HEK293 (cell line): ENCODE measurements around the gene PFKFB1.

Experiments used
- CTCF ChIA-PET: fragments of 350-600 bp; formaldehyde crosslinking; extraction: SDS; loops from one replicate; lab custom pipeline; 2021; ENCODE audit warnings: antibody characterized with exemption; lab: Yijun Ruan, JAX
- POLR2A ChIA-PET: fragments of 300-600 bp; formaldehyde crosslinking; extraction: SDS; loops from one replicate; lab custom pipeline; 2020; ENCODE audit warnings: antibody characterized with exemption, inconsistent platforms; lab: Yijun Ruan, JAX
- H3K27ac ChIP-seq: fragments of 200-500 bp; sonication (Bioruptor generic); 2 replicates; pipeline ENCODE4 v1.5.1; 2014; ENCODE audit warnings: low read depth, low read length, control low read depth, inconsistent platforms; ENCODE audit errors: extremely low read depth
- H3K36me3 ChIP-seq, 2 experiments: fragments of 200-500 bp in 1 of 2; sonication (Bioruptor generic) in 1 of 2; 1 replicate in 1 of 2; 2 replicates in 1 of 2; pipeline ENCODE4 v1.5.1; 2014 to 2017; ENCODE audit warnings: inconsistent platforms in 2 of 2, low read length in 2 of 2; ENCODE audit not compliant: control insufficient read depth in 2 of 2, insufficient read depth in 1 of 2
- H3K4me1 ChIP-seq: fragments of 200-500 bp; sonication (Bioruptor generic); 2 replicates; pipeline ENCODE4 v1.5.1; 2014; ENCODE audit warnings: mild to moderate bottlenecking, low read length, inconsistent platforms; ENCODE audit not compliant: control insufficient read depth, insufficient read depth
- H3K4me3 ChIP-seq: 2 replicates; pipeline ENCODE4 v1.5.1; 2011; ENCODE audit warnings: low read depth, mild to moderate bottlenecking, control low read depth, low read length, moderate library complexity
- H3K9me3 ChIP-seq: fragments of 200-500 bp; sonication (Bioruptor generic); 2 replicates; pipeline ENCODE4 v1.5.1; 2014; ENCODE audit warnings: low read depth, low read length, inconsistent platforms; ENCODE audit not compliant: control insufficient read depth, insufficient read depth
- GLI4 ChIP-seq: fragments of 450-650 bp; formaldehyde crosslinking; IDR thresholded peaks from 2 replicates; pipeline ENCODE4 v1.5.1; 2016; ENCODE audit warnings: missing biosample characterization, missing genetic modification characterization
- ZBTB1 ChIP-seq: fragments of 450-650 bp; formaldehyde crosslinking; IDR thresholded peaks from 2 replicates; pipeline ENCODE4 v1.5.1; 2016; ENCODE audit warnings: missing biosample characterization, missing genetic modification characterization
- ZBTB20 ChIP-seq: fragments of 450-650 bp; formaldehyde crosslinking; IDR thresholded peaks from 2 replicates; pipeline ENCODE4 v1.5.1; 2016; ENCODE audit warnings: missing biosample characterization, missing genetic modification characterization
- ZNF157 ChIP-seq: fragments of 450-650 bp; formaldehyde crosslinking; IDR thresholded peaks from 2 replicates; pipeline ENCODE4 v1.5.1; 2016; ENCODE audit warnings: missing biosample characterization, missing genetic modification characterization
- ZNF223 ChIP-seq: fragments of 450-650 bp; formaldehyde crosslinking; IDR thresholded peaks from 2 replicates; pipeline ENCODE4 v1.5.1; 2016; ENCODE audit warnings: missing biosample characterization, missing genetic modification characterization
- ZNF560 ChIP-seq: fragments of 450-650 bp; formaldehyde crosslinking; IDR thresholded peaks from 2 replicates; pipeline ENCODE4 v1.5.1; 2017; ENCODE audit warnings: missing biosample characterization, missing genetic modification characterization, borderline replicate concordance
- ZNF621 ChIP-seq: fragments of 450-650 bp; formaldehyde crosslinking; IDR thresholded peaks from 2 replicates; pipeline ENCODE4 v1.5.1; 2017; ENCODE audit warnings: missing biosample characterization, missing genetic modification characterization
- ZNF623 ChIP-seq: fragments of 450-650 bp; formaldehyde crosslinking; IDR thresholded peaks from 2 replicates; pipeline ENCODE4 v1.5.1; 2016; ENCODE audit warnings: missing biosample characterization, missing genetic modification characterization
- ZNF654 ChIP-seq: fragments of 450-650 bp; formaldehyde crosslinking; IDR thresholded peaks from 2 replicates; pipeline ENCODE4 v1.5.1; 2016; ENCODE audit warnings: low read depth, missing biosample characterization, missing genetic modification characterization
- ZXDB ChIP-seq: fragments of 450-650 bp; formaldehyde crosslinking; IDR thresholded peaks from 2 replicates; pipeline ENCODE4 v1.5.1; 2016; ENCODE audit warnings: missing biosample characterization, missing genetic modification characterization
- TF ChIP-seq, protein P1 (sequence below): fragments of 450-650 bp; formaldehyde crosslinking; IDR thresholded peaks from 2 replicates; pipeline ENCODE4 v1.5.1; 2016; ENCODE audit warnings: missing biosample characterization, missing genetic modification characterization
- TF ChIP-seq, protein P2 (sequence below): fragments of 450-650 bp; formaldehyde crosslinking; IDR thresholded peaks from 2 replicates; pipeline ENCODE4 v1.5.1; 2016; ENCODE audit warnings: missing biosample characterization, missing genetic modification characterization
- TF ChIP-seq, protein P3 (sequence below): IDR thresholded peaks from 2 replicates; pipeline ENCODE4 v1.6.1; 2011; ENCODE audit warnings: mild to moderate bottlenecking, low read depth, low read length, borderline replicate concordance
- TF ChIP-seq, protein P4 (sequence below): fragments of 450-650 bp; formaldehyde crosslinking; IDR thresholded peaks from 2 replicates; pipeline ENCODE4 v1.5.0; 2017; ENCODE audit warnings: missing biosample characterization, missing genetic modification characterization, borderline replicate concordance
- TF ChIP-seq, protein P5 (sequence below): fragments of 450-650 bp; formaldehyde crosslinking; IDR thresholded peaks from 2 replicates; pipeline ENCODE4 v1.5.1; 2016; ENCODE audit warnings: missing biosample characterization, missing genetic modification characterization
- TF ChIP-seq, protein P6 (sequence below): fragments of 450-650 bp; formaldehyde crosslinking; conservative IDR thresholded peaks from 2 replicates; pipeline ENCODE4 v1.5.1; 2016; ENCODE audit warnings: low read depth, missing biosample characterization, missing genetic modification characterization

The PFKFB1 gene

DNA sequence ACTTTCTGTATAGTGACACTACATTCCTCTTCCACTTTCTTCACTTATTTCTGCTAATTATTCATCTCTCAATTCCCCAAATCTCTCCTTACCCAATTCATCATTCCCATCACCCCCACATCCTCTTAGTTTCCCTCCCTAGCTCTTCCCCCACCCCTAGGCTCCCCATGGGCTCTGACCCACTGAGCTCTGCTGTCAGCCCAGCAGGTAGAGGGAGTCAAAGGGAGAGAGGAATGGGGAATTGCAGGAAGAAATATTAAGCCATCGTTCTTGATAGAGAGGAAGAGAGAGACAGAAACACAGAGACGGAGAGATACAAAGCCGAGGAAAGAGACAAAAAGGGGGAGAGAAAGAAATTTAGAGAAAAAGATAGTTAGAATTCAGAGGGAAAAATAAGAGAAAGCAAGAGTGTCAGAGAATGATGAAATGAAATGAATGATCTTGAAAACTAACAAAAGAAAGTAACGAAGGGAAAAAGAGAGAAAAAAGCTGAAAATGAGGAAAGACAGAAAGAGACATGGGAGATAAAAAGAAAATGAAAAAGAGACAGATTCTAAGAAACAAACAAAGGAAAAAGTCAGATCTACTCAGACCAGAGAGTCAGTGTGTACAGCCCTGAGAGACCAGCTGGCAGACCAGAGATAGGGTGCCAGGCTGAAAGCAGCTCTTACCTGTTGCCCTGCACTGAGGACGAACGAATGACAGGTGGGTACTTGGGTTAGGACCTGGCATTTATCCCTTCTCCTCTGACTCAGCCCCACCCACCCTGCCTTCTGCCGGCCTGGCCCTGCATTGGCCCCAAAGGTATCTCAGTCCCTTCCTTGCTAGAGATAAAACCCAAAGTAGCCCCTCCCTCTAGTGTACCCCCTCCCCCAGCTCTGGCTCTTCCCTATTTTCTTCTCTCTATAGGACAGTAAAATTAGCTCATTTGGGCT is 36.5 kb upstream of the PFKFB1 start, which contains the start of gene ALAS2:
TSS of gene ALAS2 (minus strand) at position 707 of the 935 bp plus-strand sequence. CDS start 4,977 bp downstream, outside the sequence.
- POLR2A ChIA-PET: interaction anchor here (0.8 kb wide), 1 partner anchor 30 kb away, joined by 3 read pairs; the partner anchor contains the start of gene APEX2
- no peaks in the 10 kb centered on the region for H3K9me3 ChIP-seq
- TF ChIP-seq ZNF623 (tag by site-specific recombination): no peak
- TF ChIP-seq GLI4 (tag by site-specific recombination): no peak
- no peak for TF ChIP-seq ZNF157 (tag by site-specific recombination)
- TF ChIP-seq, protein P1, sequence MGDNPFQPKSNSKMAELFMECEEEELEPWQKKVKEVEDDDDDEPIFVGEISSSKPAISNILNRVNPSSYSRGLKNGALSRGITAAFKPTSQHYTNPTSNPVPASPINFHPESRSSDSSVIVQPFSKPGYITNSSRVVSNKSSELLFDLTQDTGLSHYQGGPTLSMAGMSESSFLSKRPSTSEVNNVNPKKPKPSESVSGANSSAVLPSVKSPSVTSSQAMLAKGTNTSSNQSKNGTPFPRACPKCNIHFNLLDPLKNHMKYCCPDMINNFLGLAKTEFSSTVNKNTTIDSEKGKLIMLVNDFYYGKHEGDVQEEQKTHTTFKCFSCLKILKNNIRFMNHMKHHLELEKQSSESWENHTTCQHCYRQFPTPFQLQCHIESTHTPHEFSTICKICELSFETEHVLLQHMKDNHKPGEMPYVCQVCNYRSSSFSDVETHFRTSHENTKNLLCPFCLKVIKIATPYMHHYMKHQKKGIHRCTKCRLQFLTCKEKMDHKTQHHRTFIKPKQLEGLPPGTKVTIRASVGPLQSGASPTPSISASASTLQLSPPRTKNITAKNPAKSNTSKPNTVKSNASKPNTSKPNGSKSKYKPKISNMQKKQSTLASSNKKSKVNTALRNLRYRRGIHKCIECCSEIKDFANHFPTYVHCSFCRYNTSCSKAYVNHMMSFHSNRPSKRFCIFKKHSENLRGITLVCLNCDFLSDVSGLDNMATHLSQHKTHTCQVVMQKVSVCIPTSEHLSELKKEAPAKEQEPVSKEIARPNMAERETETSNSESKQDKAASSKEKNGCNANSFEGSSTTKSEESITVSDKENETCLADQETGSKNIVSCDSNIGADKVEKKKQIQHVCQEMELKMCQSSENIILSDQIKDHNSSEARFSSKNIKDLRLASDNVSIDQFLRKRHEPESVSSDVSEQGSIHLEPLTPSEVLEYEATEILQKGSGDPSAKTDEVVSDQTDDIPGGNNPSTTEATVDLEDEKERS (tag by site-specific recombination): no peak
- TF ChIP-seq ZXDB: no peak
- TF ChIP-seq, protein P2, sequence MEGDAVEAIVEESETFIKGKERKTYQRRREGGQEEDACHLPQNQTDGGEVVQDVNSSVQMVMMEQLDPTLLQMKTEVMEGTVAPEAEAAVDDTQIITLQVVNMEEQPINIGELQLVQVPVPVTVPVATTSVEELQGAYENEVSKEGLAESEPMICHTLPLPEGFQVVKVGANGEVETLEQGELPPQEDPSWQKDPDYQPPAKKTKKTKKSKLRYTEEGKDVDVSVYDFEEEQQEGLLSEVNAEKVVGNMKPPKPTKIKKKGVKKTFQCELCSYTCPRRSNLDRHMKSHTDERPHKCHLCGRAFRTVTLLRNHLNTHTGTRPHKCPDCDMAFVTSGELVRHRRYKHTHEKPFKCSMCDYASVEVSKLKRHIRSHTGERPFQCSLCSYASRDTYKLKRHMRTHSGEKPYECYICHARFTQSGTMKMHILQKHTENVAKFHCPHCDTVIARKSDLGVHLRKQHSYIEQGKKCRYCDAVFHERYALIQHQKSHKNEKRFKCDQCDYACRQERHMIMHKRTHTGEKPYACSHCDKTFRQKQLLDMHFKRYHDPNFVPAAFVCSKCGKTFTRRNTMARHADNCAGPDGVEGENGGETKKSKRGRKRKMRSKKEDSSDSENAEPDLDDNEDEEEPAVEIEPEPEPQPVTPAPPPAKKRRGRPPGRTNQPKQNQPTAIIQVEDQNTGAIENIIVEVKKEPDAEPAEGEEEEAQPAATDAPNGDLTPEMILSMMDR: no peak
- no peak for TF ChIP-seq ZNF654
- TF ChIP-seq, protein P3, sequence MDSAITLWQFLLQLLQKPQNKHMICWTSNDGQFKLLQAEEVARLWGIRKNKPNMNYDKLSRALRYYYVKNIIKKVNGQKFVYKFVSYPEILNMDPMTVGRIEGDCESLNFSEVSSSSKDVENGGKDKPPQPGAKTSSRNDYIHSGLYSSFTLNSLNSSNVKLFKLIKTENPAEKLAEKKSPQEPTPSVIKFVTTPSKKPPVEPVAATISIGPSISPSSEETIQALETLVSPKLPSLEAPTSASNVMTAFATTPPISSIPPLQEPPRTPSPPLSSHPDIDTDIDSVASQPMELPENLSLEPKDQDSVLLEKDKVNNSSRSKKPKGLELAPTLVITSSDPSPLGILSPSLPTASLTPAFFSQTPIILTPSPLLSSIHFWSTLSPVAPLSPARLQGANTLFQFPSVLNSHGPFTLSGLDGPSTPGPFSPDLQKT: no peak
- TF ChIP-seq ZNF223 (tag by site-specific recombination): no peak
- TF ChIP-seq ZBTB1 (tag by site-specific recombination): no peak
- TF ChIP-seq ZNF621 (tag by site-specific recombination): no peak
- TF ChIP-seq, all 188 proteins: peak for 0
- CTCF ChIA-PET: no interaction called here
- no peak within 1 kb of the TSS for H3K4me3 ChIP-seq
- no peak within 1 kb of the TSS for H3K27ac ChIP-seq
- H3K4me1 ChIP-seq: no peaks in the 10 kb centered on the region
- H3K36me3 ChIP-seq: no peaks in the 10 kb centered on the region

DNA sequence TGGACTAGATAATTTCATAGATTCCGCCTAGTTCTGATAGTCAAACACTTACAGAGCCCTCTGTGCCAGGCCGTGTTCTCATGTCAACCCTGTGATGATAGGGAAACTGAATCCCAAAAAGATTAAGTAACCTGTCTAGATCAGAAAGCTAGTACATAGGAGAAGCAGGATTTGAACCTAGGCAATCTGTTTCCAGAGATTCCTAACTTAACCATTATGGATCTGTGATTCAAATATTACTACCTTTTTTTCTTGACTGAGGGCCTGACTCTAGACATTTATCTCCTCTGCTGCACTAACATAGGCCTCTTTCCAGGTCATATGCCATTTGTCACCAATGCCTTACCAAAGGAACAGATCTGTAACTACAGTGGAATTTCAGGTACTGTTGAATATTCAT is 35.3 kb upstream of the PFKFB1 start:
- CTCF ChIA-PET: no interaction called here
- TF ChIP-seq ZNF560 (tag by site-specific recombination) (no peak), ZBTB20 (tag by site-specific recombination) (no peak), ZNF157 (tag by site-specific recombination) (no peak)
- TF ChIP-seq, protein P4, sequence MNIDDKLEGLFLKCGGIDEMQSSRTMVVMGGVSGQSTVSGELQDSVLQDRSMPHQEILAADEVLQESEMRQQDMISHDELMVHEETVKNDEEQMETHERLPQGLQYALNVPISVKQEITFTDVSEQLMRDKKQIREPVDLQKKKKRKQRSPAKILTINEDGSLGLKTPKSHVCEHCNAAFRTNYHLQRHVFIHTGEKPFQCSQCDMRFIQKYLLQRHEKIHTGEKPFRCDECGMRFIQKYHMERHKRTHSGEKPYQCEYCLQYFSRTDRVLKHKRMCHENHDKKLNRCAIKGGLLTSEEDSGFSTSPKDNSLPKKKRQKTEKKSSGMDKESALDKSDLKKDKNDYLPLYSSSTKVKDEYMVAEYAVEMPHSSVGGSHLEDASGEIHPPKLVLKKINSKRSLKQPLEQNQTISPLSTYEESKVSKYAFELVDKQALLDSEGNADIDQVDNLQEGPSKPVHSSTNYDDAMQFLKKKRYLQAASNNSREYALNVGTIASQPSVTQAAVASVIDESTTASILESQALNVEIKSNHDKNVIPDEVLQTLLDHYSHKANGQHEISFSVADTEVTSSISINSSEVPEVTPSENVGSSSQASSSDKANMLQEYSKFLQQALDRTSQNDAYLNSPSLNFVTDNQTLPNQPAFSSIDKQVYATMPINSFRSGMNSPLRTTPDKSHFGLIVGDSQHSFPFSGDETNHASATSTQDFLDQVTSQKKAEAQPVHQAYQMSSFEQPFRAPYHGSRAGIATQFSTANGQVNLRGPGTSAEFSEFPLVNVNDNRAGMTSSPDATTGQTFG (tag by site-specific recombination): no peak
- TF ChIP-seq, protein P5, sequence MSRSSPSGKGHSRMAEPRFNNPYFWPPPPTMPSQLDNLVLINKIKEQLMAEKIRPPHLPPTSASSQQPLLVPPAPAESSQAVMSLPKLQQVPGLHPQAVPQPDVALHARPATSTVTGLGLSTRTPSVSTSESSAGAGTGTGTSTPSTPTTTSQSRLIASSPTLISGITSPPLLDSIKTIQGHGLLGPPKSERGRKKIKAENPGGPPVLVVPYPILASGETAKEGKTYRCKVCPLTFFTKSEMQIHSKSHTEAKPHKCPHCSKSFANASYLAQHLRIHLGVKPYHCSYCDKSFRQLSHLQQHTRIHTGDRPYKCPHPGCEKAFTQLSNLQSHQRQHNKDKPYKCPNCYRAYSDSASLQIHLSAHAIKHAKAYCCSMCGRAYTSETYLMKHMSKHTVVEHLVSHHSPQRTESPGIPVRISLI (tag by site-specific recombination): no peak
- TF ChIP-seq, protein P6, sequence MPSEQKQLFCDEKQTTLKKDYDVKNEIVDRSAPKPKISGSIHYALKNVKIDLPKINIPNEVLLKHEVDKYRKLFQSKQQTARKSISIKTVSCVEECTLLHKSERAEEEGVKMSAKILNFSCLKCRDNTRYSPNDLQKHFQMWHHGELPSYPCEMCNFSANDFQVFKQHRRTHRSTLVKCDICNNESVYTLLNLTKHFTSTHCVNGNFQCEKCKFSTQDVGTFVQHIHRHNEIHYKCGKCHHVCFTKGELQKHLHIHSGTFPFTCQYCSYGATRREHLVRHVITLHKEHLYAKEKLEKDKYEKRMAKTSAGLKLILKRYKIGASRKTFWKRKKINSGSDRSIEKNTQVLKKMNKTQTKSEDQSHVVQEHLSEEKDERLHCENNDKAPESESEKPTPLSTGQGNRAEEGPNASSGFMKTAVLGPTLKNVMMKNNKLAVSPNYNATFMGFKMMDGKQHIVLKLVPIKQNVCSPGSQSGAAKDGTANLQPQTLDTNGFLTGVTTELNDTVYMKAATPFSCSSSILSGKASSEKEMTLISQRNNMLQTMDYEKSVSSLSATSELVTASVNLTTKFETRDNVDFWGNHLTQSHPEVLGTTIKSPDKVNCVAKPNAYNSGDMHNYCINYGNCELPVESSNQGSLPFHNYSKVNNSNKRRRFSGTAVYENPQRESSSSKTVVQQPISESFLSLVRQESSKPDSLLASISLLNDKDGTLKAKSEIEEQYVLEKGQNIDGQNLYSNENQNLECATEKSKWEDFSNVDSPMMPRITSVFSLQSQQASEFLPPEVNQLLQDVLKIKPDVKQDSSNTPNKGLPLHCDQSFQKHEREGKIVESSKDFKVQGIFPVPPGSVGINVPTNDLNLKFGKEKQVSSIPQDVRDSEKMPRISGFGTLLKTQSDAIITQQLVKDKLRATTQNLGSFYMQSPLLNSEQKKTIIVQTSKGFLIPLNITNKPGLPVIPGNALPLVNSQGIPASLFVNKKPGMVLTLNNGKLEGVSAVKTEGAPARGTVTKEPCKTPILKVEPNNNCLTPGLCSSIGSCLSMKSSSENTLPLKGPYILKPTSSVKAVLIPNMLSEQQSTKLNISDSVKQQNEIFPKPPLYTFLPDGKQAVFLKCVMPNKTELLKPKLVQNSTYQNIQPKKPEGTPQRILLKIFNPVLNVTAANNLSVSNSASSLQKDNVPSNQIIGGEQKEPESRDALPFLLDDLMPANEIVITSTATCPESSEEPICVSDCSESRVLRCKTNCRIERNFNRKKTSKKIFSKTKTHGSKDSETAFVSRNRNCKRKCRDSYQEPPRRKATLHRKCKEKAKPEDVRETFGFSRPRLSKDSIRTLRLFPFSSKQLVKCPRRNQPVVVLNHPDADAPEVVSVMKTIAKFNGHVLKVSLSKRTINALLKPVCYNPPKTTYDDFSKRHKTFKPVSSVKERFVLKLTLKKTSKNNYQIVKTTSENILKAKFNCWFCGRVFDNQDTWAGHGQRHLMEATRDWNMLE (tag by site-specific recombination): no peak

More for the DNA sequence above, 35.3 kb upstream of the PFKFB1 start:
- no peaks in the 10 kb centered on the region for H3K36me3 ChIP-seq
- H3K27ac ChIP-seq: no peak overlapping the region
- H3K4me3 ChIP-seq: no peak overlapping the region
- H3K4me1 ChIP-seq: no peaks in the 10 kb centered on the region
- POLR2A ChIA-PET: no interaction called here
- H3K9me3 ChIP-seq: no peaks in the 10 kb centered on the region
